ENCODE results near the gene RFX7.

- TF ChIP-seq POLR2A (IDR thresholded peaks at IDR 0.05) (no peak), CTCF (IDR thresholded peaks at IDR 0.05) (no peak)
Observed at GRCh38 chr15:56234804-56235203, 8.9 kb downstream of the RFX7 start.

All from Peyer's patch (tissue), 4 donors.